A549 (cell line): ENCODE results near the gene MAGI1. TPM values are rescaled to one million over a fixed set of nuclear protein-coding genes. Genes with fewer than 3 reads are reported as not detected.

Experiments
- ATAC-seq, 2 experiments: fragments of 200-7000 bp in 1 of 2; fragments of >200 bp in 1 of 2; cut with Nextera tagmentation in 1 of 2; cut with Tn5 transposase in 1 of 2; 3 replicates each; pipeline versions ENCODE4 v1.8.0 to v1.9.1; 2018 to 2020; ENCODE audit warnings: mild to moderate bottlenecking in 1 of 2, moderate library complexity in 1 of 2
- CTCF ChIA-PET: fragments of 300-600 bp; sonication (Branson Sonifier 250); formaldehyde crosslinking; extraction: SDS; loops from one replicate; lab custom pipeline; 2021; ENCODE audit warnings: antibody characterized with exemption, inconsistent platforms; lab: Yijun Ruan, JAX
- POLR2A ChIA-PET: fragments of 350-600 bp; formaldehyde crosslinking; extraction: SDS; loops from one replicate; lab custom pipeline; 2021; ENCODE audit warnings: antibody characterized with exemption, inconsistent platforms; lab: Yijun Ruan, JAX
- DNase-seq, 2 experiments: peaks; one replicate each; pipeline versions ENCODE4 v3.0.0 to v3.0.0-alpha.2; 2011 to 2016; ENCODE audit warnings: low read depth in 1 of 2, low spot score in 1 of 2
- FAIRE-seq: peaks from 2 replicates; lab custom pipeline; 2011; peaks lifted over from hg19 to GRCh38; lab: Jason Lieb, UNC
- H3K27ac ChIP-seq, 2 experiments: fragments of >200 bp; sonication (Bioruptor Twin); formaldehyde crosslinking; 3 replicates each; pipeline ENCODE4 v1.5.1; 2016 to 2017
- H3K4me1 ChIP-seq: fragments of >200 bp; sonication (Bioruptor Twin); formaldehyde crosslinking; 3 replicates; pipeline ENCODE4 v1.6.1; 2016
- H3K4me2 ChIP-seq: fragments of >200 bp; sonication (Bioruptor Twin); formaldehyde crosslinking; 3 replicates; pipeline ENCODE4 v1.6.1; 2016
- H3K4me3 ChIP-seq: fragments of >200 bp; sonication (Bioruptor Twin); formaldehyde crosslinking; 3 replicates; pipeline ENCODE4 v1.5.1; 2016
- H3K9me3 ChIP-seq: fragments of >200 bp; sonication (Bioruptor Twin); formaldehyde crosslinking; 3 replicates; pipeline ENCODE4 v1.6.1; 2016
- BHLHE40 ChIP-seq: IDR thresholded peaks from 2 replicates; pipeline ENCODE4 v1.6.1; 2012; ENCODE audit warnings: low read depth, low read length, inconsistent platforms
- CBX8 ChIP-seq: fragments of 200-600 bp; sonication (generic); IDR thresholded peaks from 2 replicates; pipeline ENCODE4 v1.6.1; 2016
- CHD4 ChIP-seq: fragments of 200-600 bp; sonication (generic); IDR thresholded peaks from 2 replicates; pipeline ENCODE4 v1.6.1; 2016; ENCODE audit warnings: antibody characterized with exemption, mild to moderate bottlenecking, borderline replicate concordance
- EHMT2 ChIP-seq: fragments of 200-600 bp; sonication (generic); IDR thresholded peaks from 2 replicates; pipeline ENCODE4 v1.6.1; 2016; ENCODE audit warnings: antibody characterized with exemption, low read depth, mild to moderate bottlenecking, moderate library complexity
- EP300 ChIP-seq, 2 experiments: fragments of >200 bp; sonication (Bioruptor Twin); formaldehyde crosslinking; IDR thresholded peaks; 2 replicates in 1 of 2; 3 replicates in 1 of 2; pipeline ENCODE4 v1.6.1; 2016 to 2017
- ESRRA ChIP-seq: fragments of 150-350 bp; IDR thresholded peaks from 2 replicates; pipeline ENCODE4 v1.6.1; 2014; ENCODE audit warnings: mild to moderate bottlenecking, low read length, borderline replicate concordance
- HDAC2 ChIP-seq: fragments of 200-600 bp; sonication (generic); IDR thresholded peaks from 2 replicates; pipeline ENCODE4 v1.6.1; 2016
- HEYL ChIP-seq: fragments of 250-450 bp; sonication (Bioruptor Pico); IDR thresholded peaks from 2 replicates; pipeline ENCODE4 v1.8.0; 2021; ENCODE audit warnings: mild to moderate bottlenecking, moderate library complexity
- HOXB13 ChIP-seq: fragments of 250-450 bp; sonication (Bioruptor Pico); IDR thresholded peaks from 2 replicates; pipeline ENCODE4 v1.5.0; 2020; ENCODE audit warnings: low read depth, mild to moderate bottlenecking, moderate library complexity
- HOXB5 ChIP-seq: fragments of 250-450 bp; sonication (Bioruptor Pico); IDR thresholded peaks from 2 replicates; pipeline ENCODE4 v1.5.0; 2020; ENCODE audit warnings: mild to moderate bottlenecking, moderate library complexity
- JUN ChIP-seq, 2 experiments: fragments of >200 bp; sonication (Bioruptor Twin); formaldehyde crosslinking; IDR thresholded peaks; 2 replicates in 1 of 2; 3 replicates in 1 of 2; pipeline ENCODE4 v1.6.1; 2016 to 2017
- MAZ ChIP-seq: fragments of 150-350 bp; IDR thresholded peaks from 2 replicates; pipeline ENCODE4 v1.6.1; 2014; ENCODE audit warnings: antibody characterized with exemption, low read depth, low read length, borderline replicate concordance
- NPAS2 ChIP-seq: fragments of 250-450 bp; sonication (Bioruptor Pico); IDR thresholded peaks from 2 replicates; pipeline ENCODE4 v1.8.0; 2022; ENCODE audit warnings: mild to moderate bottlenecking, moderate library complexity, borderline replicate concordance
- PHF8 ChIP-seq: fragments of 200-600 bp; sonication (generic); IDR thresholded peaks from 2 replicates; pipeline ENCODE4 v1.6.1; 2016; ENCODE audit warnings: low read depth, mild to moderate bottlenecking, antibody characterized with exemption, moderate library complexity, borderline replicate concordance
- POLR2A ChIP-seq: IDR thresholded peaks from 2 replicates; pipeline ENCODE4 v1.6.1; 2012; ENCODE audit warnings: mild to moderate bottlenecking, low read length
- POLR2AphosphoS2 ChIP-seq: conservative IDR thresholded peaks from 2 replicates; pipeline ENCODE4 v1.6.1; 2012; ENCODE audit warnings: low read length, improper control_type of control experiment, inconsistent platforms
- RARB ChIP-seq: fragments of 250-450 bp; sonication (Bioruptor Pico); IDR thresholded peaks from 2 replicates; pipeline ENCODE4 v1.8.0; 2021; ENCODE audit warnings: mild to moderate bottlenecking, moderate library complexity
- SMC3 ChIP-seq: fragments of >200 bp; sonication (Bioruptor Twin); formaldehyde crosslinking; IDR thresholded peaks from 3 replicates; pipeline ENCODE4 v1.6.1; 2018; ENCODE audit warnings: inconsistent platforms
- SREBF2 ChIP-seq: fragments of 450-650 bp; IDR thresholded peaks from 2 replicates; pipeline ENCODE4 v1.6.1; 2014; ENCODE audit warnings: mild to moderate bottlenecking, moderate library complexity
- TP53 ChIP-seq: fragments of 250-450 bp; sonication (Bioruptor Pico); IDR thresholded peaks from 2 replicates; pipeline ENCODE4 v1.5.0; 2021; ENCODE audit warnings: mild to moderate bottlenecking, moderate library complexity
- ZSCAN20 ChIP-seq: fragments of 250-450 bp; sonication (Bioruptor Pico); IDR thresholded peaks from 2 replicates; pipeline ENCODE4 v1.8.0; 2022; ENCODE audit warnings: mild to moderate bottlenecking, moderate library complexity
- WGBS: methylation state at CpG from one replicate; pipeline ENCODE4 v1.1.6; 2017; ENCODE audit errors: missing lambda C conversion rate; 5-methylcytosine and 5-hydroxymethylcytosine counted together
- polyA plus RNA-seq, 4 experiments: library from polyadenylated mRNA; depleted of rRNA in 3 of 4; stranded (reverse); fragments of >200 nt; fragmentation: RNase III in 1 of 4; extraction: RNeasy Plus Mini Kit Qiagen cat#74134 plus additional on column Dnase treatment in 1 of 4; gene quantifications; 2 replicates in 3 of 4; 3 replicates in 1 of 4; pipeline ENCODE4 v1.2.3, GENCODE V29; 2011 to 2017
- TF ChIP-seq, protein P1 (sequence below): IDR thresholded peaks from 2 replicates; pipeline ENCODE4 v1.6.1; 2012
- TF ChIP-seq, protein P2 (sequence below): fragments of 250-450 bp; sonication (Bioruptor Pico); IDR thresholded peaks from 2 replicates; pipeline ENCODE4 v1.5.0; 2021; ENCODE audit warnings: mild to moderate bottlenecking, moderate library complexity, borderline replicate concordance
- TF ChIP-seq, protein P3 (sequence below): IDR thresholded peaks from 2 replicates; pipeline ENCODE4 v1.6.1; 2012
- TF ChIP-seq, protein P4 (sequence below): fragments of 250-450 bp; sonication (Bioruptor Pico); IDR thresholded peaks from 2 replicates; pipeline ENCODE4 v1.5.0; 2020; ENCODE audit warnings: low read depth, mild to moderate bottlenecking, moderate library complexity

The MAGI1 gene
- polyA plus RNA-seq, 2 of the 4 experiments (the other 2 are of a cell fraction) = 4.7 to 6.6 TPM

DNA sequence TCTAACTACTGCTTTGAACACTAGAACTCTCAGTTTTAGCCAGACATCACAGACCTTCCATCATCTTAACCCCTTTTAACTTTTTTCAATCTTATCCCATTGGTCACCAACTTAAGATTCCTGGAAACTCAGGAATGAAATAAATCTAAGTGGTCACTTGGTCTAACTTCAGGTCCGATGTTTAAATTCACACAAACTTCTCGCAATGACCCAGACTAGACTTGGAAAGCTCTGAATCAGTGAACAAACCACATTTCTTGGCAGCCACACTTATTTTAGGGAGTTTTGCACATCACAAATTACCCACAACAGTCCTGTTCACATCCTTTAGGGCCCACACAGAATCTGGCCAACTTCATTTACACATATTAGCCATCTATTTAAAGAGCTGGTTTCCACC, 118.9 kb downstream of the MAGI1 start:
- no peak overlapping the region for H3K4me2 ChIP-seq
- ATAC-seq (no peak), FAIRE-seq (no peak), DNase-seq (no peak)
- H3K4me3 ChIP-seq = no peak overlapping the region
- no peak overlapping the region for H3K27ac ChIP-seq
- ChIA-PET CTCF (no interaction called here), POLR2A (no interaction called here)
- H3K9me3 ChIP-seq = no peaks in the 10 kb centered on the region; the same call in 2 of the 3 replicates
- WGBS = 95% methylated on average over 2 of the region's 2 CpGs
- TF ChIP-seq JUN (IDR thresholded peaks at IDR 0.05) (no peak), ESRRA (no peak), HDAC2 (no peak), TP53 (CRISPR knock-in tag) (no peak), POLR2A (no peak), EHMT2 (no peak), BHLHE40 (no peak), HOXB5 (no peak), EP300 (IDR thresholded peaks at IDR 0.05) (no peak), RARB (CRISPR knock-in tag) (no peak), HEYL (no peak), SREBF2 (no peak), SMC3 (no peak), CBX8 (no peak), HOXB13 (CRISPR knock-in tag) (no peak)
- TF ChIP-seq, protein P1, sequence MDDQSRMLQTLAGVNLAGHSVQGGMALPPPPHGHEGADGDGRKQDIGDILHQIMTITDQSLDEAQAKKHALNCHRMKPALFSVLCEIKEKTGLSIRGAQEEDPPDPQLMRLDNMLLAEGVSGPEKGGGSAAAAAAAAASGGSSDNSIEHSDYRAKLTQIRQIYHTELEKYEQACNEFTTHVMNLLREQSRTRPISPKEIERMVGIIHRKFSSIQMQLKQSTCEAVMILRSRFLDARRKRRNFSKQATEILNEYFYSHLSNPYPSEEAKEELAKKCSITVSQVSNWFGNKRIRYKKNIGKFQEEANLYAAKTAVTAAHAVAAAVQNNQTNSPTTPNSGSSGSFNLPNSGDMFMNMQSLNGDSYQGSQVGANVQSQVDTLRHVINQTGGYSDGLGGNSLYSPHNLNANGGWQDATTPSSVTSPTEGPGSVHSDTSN = no peak
- TF ChIP-seq, protein P2, sequence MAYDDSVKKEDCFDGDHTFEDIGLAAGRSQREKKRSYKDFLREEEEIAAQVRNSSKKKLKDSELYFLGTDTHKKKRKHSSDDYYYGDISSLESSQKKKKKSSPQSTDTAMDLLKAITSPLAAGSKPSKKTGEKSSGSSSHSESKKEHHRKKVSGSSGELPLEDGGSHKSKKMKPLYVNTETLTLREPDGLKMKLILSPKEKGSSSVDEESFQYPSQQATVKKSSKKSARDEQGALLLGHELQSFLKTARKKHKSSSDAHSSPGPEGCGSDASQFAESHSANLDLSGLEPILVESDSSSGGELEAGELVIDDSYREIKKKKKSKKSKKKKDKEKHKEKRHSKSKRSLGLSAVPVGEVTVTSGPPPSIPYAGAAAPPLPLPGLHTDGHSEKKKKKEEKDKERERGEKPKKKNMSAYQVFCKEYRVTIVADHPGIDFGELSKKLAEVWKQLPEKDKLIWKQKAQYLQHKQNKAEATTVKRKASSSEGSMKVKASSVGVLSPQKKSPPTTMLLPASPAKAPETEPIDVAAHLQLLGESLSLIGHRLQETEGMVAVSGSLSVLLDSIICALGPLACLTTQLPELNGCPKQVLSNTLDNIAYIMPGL (CRISPR knock-in tag) = no peak
- TF ChIP-seq, protein P3, sequence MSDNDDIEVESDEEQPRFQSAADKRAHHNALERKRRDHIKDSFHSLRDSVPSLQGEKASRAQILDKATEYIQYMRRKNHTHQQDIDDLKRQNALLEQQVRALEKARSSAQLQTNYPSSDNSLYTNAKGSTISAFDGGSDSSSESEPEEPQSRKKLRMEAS = no peak
- TF ChIP-seq, protein P4, sequence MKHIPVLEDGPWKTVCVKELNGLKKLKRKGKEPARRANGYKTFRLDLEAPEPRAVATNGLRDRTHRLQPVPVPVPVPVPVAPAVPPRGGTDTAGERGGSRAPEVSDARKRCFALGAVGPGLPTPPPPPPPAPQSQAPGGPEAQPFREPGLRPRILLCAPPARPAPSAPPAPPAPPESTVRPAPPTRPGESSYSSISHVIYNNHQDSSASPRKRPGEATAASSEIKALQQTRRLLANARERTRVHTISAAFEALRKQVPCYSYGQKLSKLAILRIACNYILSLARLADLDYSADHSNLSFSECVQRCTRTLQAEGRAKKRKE = no peak
- H3K4me1 ChIP-seq = no peaks in the 10 kb centered on the region

DNA sequence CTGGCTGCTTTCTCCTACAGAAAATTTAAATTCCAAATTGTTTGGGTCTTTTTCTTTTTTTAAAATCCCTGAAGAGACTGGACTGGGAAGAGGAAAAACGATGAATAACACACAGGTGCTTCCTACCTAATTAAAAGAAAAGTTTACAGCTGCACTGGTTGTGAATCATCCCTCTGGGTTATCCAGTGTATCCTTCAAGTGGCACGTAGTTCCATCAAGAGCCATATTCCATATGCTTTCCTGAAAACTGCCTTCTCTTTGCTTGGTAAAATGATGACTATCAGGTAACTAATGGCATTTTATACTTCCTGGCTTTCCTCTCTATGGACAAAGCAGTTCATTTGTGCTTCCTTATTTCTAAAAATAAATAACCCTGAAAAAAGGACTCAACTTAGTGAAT, 123.2 kb downstream of the MAGI1 start:
- no peak overlapping the region for H3K4me3 ChIP-seq
- no peak for ATAC-seq
- DNase-seq = no peak
- no peak overlapping the region for H3K27ac ChIP-seq
- no peak for FAIRE-seq
- POLR2A ChIA-PET = no interaction called here
- H3K4me1 ChIP-seq = no peaks in the 10 kb centered on the region
- TF ChIP-seq PHF8 (no peak), NPAS2 (no peak), POLR2AphosphoS2 (no peak), BHLHE40 (no peak), MAZ (no peak), ESRRA (no peak), JUN (IDR thresholded peaks at IDR 0.05) (no peak), ZSCAN20 (CRISPR knock-in tag) (no peak), RARB (CRISPR knock-in tag) (no peak), CHD4 (no peak)
- TF ChIP-seq, protein P2 (CRISPR knock-in tag) = no peak
- TF ChIP-seq, all 56 proteins: peak for 0
- H3K9me3 ChIP-seq = no peaks in the 10 kb centered on the region; the same call in 2 of the 3 replicates
- H3K4me2 ChIP-seq = no peak overlapping the region
- 83% methylated on average over 2 of the region's 2 CpGs for WGBS
- CTCF ChIA-PET = interaction anchor here (0.8 kb wide), 1 partner anchor 1384 kb away, joined by 3 read pairs; no protein-coding TSS in a partner anchor
